Body of pancreas (tissue), 4 donors: ENCODE data around the gene FOXP1. TPM values are rescaled to one million over a fixed set of nuclear protein-coding genes. Genes with fewer than 3 reads are reported as not detected.

Source experiments
- ATAC-seq: fragments of 150-250 bp; one replicate; pipeline ENCODE4 v1.9.1; 2016
- DNase-seq, 4 donors: peaks; one replicate each; pipeline ENCODE4 v3.0.0-alpha.2; 2019
- H3K27ac ChIP-seq, 4 donors: fragments of 200-600 bp; sonication (generic); 1 replicate in 3 of 4; 2 replicates in 1 of 4; pipeline versions ENCODE4 v1.5.1 to v1.6.1; 2016 to 2019; ENCODE audit warnings: mild to moderate bottlenecking in 1 of 4, mixed read lengths in 1 of 4, moderate library complexity in 1 of 4
- H3K27me3 ChIP-seq, 2 donors: fragments of 200-600 bp; sonication (generic); one replicate each; pipeline ENCODE4 v1.6.0; 2016; ENCODE audit warnings: mild to moderate bottlenecking in 1 of 2
- H3K36me3 ChIP-seq, 2 donors: fragments of 200-600 bp; sonication (generic); replicated peaks in 1 of 2; 2 replicates each; pipeline ENCODE4 v1.5.1; 2016; ENCODE audit warnings: low read depth in 2 of 2; ENCODE audit not compliant: insufficient read depth in 1 of 2
- H3K4me1 ChIP-seq: fragments of 200-600 bp; sonication (generic); one replicate; pipeline ENCODE4 v1.6.0; 2016
- H3K4me3 ChIP-seq, 2 donors: fragments of 200-600 bp; sonication (generic); 1 replicate in 1 of 2; 2 replicates in 1 of 2; pipeline ENCODE4 v1.5.1; 2016 to 2019
- H3K9me3 ChIP-seq, 3 donors: fragments of 200-600 bp; sonication (generic); 1 replicate in 2 of 3; 2 replicates in 1 of 3; pipeline ENCODE4 v1.5.1; 2016
- CTCF ChIP-seq, 7 experiments: fragments of 450-650 bp in 4 of 7; fragments of 200-600 bp in 3 of 7; sonication (generic) in 3 of 7; IDR thresholded peaks; one replicate each; pipeline ENCODE4 v1.5.1; 2016 to 2019; ENCODE audit warnings: antibody characterized with exemption in 7 of 7
- POLR2A ChIP-seq, 3 donors: fragments of 450-650 bp; IDR thresholded peaks; one replicate each; pipeline ENCODE4 v1.6.1; 2016; ENCODE audit warnings: antibody characterized with exemption in 3 of 3, mild to moderate bottlenecking in 2 of 3
- WGBS, 2 donors: methylation state at CpG; one replicate each; pipeline ENCODE4 v1.1.5; 2017; 5-methylcytosine and 5-hydroxymethylcytosine counted together
- intact Hi-C: fragments of 100-400 bp; cut with DNase I; formaldehyde crosslinking; loops from one replicate; pipeline ENCODE4 v1.15.1; 2023
- total RNA-seq, 2 donors: library from RNA; depleted of rRNA; stranded (reverse); fragments of >200 nt; gene quantifications; one replicate each; pipeline ENCODE4 v1.1.0, GENCODE V29; 2016

The FOXP1 gene
- total RNA-seq, 2 donors from 2014 or later, result 85.7 to 86.1 TPM

DNA sequence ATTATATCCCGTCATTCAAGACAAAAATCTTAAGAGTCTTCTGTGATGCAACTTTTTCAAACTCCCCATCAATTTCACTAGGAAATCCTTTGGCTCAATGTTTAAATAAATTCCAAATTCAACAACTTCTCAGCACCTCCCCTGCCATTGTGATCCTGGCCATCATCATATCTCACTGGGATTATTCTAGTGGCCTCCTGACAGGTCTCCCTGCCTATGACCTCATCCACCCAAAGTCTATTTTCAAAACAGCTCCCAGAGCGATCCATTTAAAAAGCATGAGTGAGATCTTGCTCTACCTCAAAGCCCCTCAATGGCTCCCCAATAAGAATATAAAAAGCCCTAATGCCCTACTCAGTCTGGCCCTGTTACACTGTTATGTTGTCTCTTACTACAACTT is 293.2 kb downstream of the FOXP1 start:
- TF ChIP-seq POLR2A (IDR thresholded peaks at IDR 0.05), result no peak
- no peak for TF ChIP-seq CTCF (IDR thresholded peaks at IDR 0.05)
- Histone ChIP-seq H3K27ac (no peak overlapping the region), H3K4me3 (no peak overlapping the region), H3K4me1 (no peaks in the 10 kb centered on the region), H3K27me3 (no peaks in the 10 kb centered on the region), H3K36me3 (no peaks in the 10 kb centered on the region), H3K9me3 (no peaks in the 10 kb centered on the region)
- intact Hi-C loops, result no loop called here
- 97 to 100% methylated on average over 2 of the region's 2 CpGs for WGBS, 2 donors
- DNase-seq (no peak), ATAC-seq (no peak)

DNA sequence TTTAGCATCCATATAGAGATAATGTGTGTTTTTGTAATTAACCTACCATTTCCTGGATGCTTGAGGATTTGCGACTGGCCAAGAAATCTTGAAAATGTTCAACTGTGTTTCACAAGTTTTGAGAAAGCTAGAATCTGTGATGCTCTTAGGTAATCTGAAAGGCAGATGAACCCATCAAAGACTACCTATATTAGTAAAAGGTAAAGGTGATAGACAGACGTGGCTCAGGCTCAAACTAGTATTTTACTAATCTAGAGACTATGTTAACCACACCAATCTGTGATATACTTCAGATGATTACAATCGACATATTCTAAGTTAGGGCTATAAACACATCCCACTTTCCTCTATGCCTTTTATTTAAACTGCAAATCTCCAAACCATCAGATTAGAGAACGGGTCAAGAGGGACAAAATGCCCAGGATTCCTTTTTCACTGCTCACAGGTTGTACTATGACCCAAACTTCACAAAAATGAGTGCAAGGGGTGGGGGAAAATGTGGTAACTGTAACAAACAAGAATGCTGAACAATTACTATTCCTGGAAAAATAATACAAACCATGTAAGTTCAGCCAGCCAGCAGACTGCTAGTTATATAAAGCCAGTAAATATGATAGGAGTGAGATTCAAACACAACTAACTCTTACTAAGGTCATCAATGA is 295.1 kb downstream of the FOXP1 start:
- intact Hi-C loops, result no loop called here
- TF ChIP-seq CTCF (IDR thresholded peaks at IDR 0.05), result no peak
- TF ChIP-seq POLR2A (IDR thresholded peaks at IDR 0.05), result no peak
- H3K36me3 ChIP-seq, result no peaks in the 10 kb centered on the region
- H3K4me3 ChIP-seq, result no peak overlapping the region
- 90 to 96% methylated on average over 4 of the region's 4 CpGs for WGBS, 2 donors
- no peaks in the 10 kb centered on the region for H3K4me1 ChIP-seq
- no peaks in the 10 kb centered on the region for H3K9me3 ChIP-seq
- DNase-seq (no peak), ATAC-seq (no peak)
- H3K27ac ChIP-seq, result no peak overlapping the region
- no peaks in the 10 kb centered on the region for H3K27me3 ChIP-seq

- TF ChIP-seq CTCF (IDR thresholded peaks at IDR 0.05), result no peak
- no peak for TF ChIP-seq POLR2A (IDR thresholded peaks at IDR 0.05)
- intact Hi-C loops, result no loop called here
- DNase-seq (no peak), ATAC-seq (no peak)
- Histone ChIP-seq H3K4me3 (no peak overlapping the region), H3K27ac (no peak overlapping the region), H3K4me1 (no peaks in the 10 kb centered on the region), H3K36me3 (no peaks in the 10 kb centered on the region), H3K27me3 (no peaks in the 10 kb centered on the region), H3K9me3 (no peaks in the 10 kb centered on the region)
- WGBS, 2 donors, result 92% methylated on average over 5 of the region's 5 CpGs
These were observed 298.4 kb downstream of the FOXP1 start for GRCh38 chr3:71285086-71285485.

DNA sequence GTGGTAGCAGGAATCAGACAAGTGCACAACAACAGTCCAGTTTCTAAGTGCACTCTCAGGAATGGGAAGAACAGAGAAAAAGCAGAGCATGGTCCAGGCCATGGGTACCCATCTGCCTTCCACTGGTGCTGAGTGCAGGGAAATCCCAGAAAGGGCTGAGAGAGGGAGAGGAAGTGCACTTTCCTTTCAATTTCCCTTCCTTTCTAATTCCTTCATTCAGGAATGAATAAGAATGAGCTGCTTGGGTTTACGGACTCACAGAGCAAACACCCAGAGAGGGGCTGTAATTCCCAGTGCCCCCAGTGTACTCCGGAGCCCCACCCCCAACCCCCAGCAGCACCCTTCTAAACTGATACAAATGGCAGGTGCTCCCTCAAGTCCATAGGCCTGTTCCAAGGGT is 300.6 kb downstream of the FOXP1 start:
- no peaks in the 10 kb centered on the region for H3K27me3 ChIP-seq
- no peak overlapping the region for H3K4me3 ChIP-seq
- ATAC-seq, result no peak
- H3K27ac ChIP-seq, result no peak overlapping the region
- H3K4me1 ChIP-seq, result no peaks in the 10 kb centered on the region
- WGBS, 2 donors, result 88 to 100% methylated on average over 2 of the region's 2 CpGs
- H3K36me3 ChIP-seq, result no peaks in the 10 kb centered on the region
- intact Hi-C loops, result no loop called here
- no peak for DNase-seq
- no peak for TF ChIP-seq CTCF (IDR thresholded peaks at IDR 0.05)
- no peak for TF ChIP-seq POLR2A (IDR thresholded peaks at IDR 0.05)
- no peaks in the 10 kb centered on the region for H3K9me3 ChIP-seq

DNA sequence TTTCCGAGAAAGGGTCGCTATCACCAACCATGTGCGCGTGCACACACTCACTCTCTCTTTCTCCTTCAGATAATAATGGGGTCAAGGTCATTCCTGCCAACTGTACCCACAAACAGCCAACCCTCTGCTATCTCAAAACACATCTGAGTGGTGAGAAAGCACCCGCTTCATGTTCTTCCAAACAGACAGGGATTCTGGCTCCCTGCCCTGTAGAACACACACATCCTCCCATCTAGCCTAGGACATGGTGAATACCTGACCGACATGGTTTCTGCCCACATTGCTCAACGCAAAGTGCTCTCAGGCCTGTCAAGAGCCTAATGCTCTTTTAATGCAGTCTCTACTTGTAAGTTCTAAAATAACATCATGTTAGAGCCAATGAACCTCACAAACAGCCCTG is 302.2 kb downstream of the FOXP1 start:
- Histone ChIP-seq H3K9me3 (no peaks in the 10 kb centered on the region), H3K4me1 (no peaks in the 10 kb centered on the region), H3K36me3 (no peaks in the 10 kb centered on the region), H3K27me3 (no peaks in the 10 kb centered on the region), H3K4me3 (no peak overlapping the region), H3K27ac (no peak overlapping the region)
- ATAC-seq (no peak), DNase-seq (no peak)
- TF ChIP-seq POLR2A (IDR thresholded peaks at IDR 0.05) (no peak), CTCF (IDR thresholded peaks at IDR 0.05) (no peak)
- WGBS, 2 donors, result 93 to 94% methylated on average over 7 of the region's 7 CpGs
- intact Hi-C loops, result no loop called here
